GM18505 (cell line): Measurements from ENCODE around the gene PDZD8.

ENCODE experiments used
- ATAC-seq: cut with Tn5 transposase; IDR thresholded peaks from one replicate; pipeline ENCODE4 v1.9.1; 2021; ENCODE audit not compliant: unreplicated experiment
- POLR2A ChIP-seq: IDR thresholded peaks from 4 replicates; pipeline ENCODE4 v1.6.1; 2011; ENCODE audit warnings: borderline replicate concordance; ENCODE audit not compliant: insufficient read depth, insufficient read length; ENCODE audit errors: extremely low read depth

The PDZD8 gene

DNA sequence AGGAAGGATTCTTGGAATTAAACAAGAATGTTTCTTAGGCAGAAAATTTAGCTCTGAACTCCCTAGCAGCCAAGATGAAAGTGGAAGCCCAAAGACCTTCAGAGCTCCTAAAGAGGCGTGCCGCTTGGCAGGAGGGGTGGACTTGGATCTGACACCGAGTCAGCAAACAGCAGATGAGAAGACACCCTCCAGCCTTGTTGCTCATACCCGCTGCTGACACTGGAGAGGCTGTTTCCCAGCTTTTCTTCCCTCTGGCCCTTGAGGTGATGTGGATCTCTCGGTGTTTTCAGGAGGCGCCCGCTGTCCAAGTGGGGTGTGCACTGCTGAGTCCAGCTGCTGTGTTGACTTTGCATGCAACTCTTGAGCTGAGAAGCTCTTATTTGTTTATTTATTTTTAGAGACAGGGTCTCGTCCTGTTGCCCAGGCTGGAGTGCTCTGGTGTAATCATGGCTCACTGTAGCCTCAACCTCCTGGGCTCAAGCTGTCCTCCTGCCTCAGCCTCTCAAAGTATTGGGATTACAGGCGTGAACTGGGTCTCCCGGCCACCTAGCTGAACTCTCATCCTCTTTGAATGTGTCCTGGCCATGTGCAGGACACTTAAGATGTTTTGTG lies 112.8 kb downstream of the PDZD8 start:
- ATAC-seq = no peak
- TF ChIP-seq POLR2A = no peak

DNA sequence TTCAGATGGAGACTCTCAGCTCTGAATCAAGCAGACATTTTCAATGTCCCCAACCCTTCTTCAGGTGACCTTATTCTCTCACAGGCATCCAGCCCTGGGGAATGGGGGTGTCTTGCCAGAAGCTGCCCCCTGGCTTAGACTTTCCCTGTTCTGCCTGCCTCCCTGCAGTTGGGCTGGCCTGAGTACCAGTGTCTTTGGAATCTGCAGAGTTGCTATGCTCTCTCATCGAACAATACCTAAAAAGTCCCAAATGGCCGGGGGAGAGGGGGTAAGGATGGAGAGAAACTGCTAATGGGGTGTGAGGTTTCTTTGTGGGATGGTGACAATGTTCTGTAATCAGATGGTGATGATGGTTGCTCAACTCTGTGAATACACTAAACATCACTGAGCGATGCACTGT lies 113.7 kb downstream of the PDZD8 start:
- ATAC-seq = no peak
- TF ChIP-seq POLR2A = no peak

DNA sequence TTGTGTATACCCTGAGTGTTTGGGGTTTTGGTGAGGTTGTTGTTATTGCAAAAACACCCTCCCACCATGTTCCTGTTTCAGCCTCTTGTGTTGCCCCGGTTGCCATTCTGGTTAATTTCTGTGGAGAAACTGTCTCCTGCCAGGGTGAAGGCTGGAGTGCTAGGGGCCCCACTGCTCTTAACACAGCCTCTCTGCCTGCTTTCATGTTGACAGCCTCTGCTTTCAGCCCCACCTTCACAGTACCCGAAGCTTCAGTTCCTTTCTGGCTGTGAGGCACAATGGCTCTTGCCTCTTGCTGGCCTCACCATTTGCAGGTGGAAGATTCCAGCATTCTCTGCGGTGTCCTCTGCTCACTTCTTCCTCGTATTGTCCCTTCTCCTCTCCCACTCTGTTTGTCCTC lies 115.2 kb downstream of the PDZD8 start:
- no peak for ATAC-seq
- TF ChIP-seq POLR2A = no peak

DNA sequence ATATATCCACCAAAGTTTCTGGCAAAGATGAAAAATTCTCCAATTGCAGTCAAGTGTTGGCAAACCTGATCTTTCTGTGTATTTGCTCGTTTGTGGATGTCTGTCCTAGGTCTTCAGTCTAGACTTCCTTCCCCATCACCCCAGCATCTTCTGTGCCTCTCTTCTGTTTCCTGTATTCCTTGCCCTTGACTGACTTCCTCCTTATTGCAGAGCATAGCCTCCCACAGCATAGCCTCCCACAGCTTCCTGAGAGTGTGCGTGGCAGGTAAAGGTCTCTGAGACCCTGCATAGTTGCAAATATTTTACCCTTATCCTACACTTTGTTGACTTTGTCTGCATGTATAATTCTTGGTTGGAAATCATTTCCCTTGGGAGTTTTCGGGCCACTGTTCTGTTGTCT lies 116.0 kb downstream of the PDZD8 start:
- TF ChIP-seq POLR2A = no peak
- no peak for ATAC-seq

DNA sequence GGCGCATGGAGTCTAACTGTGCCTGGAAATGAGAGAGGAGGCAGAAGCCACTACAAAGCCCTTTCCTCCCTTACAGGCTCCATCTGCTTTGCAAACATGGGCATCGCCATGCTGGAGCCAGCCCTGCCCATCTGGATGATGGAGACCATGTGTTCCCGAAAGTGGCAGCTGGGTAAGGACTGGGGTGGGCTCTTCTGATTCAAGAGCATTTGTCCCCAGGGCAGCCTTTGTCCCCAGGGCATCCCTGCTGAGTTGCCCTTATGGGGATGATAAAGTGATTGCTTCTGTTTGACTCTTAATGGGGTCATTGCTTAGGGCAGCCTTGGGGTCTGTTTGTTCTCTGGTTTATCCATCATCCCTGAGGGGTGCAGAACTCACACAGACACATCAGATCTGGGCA lies 117.5 kb downstream of the PDZD8 start:
- ATAC-seq = no peak
- no peak for TF ChIP-seq POLR2A

DNA sequence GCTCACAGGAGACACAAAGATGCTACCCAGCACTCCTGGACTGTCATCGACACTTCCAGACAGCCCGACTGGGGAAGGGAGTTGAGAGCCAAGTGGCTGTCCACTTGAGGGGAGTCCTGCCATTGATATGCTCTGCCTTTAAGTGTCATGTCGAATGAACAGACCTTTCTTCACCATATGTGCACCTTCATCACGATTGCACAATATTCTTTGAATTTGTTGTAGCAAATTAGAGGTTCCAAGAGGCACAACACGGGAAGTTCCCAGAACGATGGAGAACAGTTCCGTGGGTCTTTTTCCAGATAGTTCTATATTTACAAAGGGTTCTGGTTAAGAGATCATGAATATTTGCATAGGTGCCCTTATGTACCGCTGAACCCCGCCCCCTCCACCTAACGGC lies 118.3 kb downstream of the PDZD8 start:
- TF ChIP-seq POLR2A = no peak

DNA sequence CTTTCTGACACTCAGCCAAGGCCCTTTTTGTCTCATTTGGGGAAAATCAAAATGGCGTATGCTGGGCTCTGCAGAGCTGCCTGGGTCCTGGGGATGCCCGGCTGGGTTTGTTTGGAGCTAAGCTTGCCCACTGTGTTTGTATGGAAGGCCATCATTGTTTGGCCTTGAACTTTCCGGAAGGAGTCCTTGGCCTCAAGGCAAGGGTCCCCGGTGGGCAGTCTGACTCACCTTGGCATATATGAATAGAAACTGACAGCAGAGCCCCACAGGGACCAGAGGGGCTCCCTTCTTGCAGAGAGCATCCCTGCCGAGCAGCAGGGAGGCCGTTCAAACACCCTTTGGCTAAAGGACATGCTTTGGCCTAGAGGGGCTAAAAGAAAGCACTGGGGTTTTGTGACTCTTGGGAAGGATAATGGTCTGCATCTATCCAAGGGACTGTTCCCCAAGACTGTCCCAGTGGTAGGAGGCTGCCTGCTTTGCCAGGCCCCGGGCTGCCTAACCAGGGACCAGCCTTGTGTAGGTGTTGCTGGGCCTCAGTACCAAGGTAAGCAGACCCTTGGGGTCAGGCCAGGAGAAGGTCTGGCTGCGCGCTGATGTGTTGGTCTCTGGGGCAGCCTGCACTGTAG lies 119.3 kb downstream of the PDZD8 start:
- no peak for ATAC-seq

More for the DNA sequence above, 118.3 kb downstream of the PDZD8 start:
- ATAC-seq = no peak

DNA sequence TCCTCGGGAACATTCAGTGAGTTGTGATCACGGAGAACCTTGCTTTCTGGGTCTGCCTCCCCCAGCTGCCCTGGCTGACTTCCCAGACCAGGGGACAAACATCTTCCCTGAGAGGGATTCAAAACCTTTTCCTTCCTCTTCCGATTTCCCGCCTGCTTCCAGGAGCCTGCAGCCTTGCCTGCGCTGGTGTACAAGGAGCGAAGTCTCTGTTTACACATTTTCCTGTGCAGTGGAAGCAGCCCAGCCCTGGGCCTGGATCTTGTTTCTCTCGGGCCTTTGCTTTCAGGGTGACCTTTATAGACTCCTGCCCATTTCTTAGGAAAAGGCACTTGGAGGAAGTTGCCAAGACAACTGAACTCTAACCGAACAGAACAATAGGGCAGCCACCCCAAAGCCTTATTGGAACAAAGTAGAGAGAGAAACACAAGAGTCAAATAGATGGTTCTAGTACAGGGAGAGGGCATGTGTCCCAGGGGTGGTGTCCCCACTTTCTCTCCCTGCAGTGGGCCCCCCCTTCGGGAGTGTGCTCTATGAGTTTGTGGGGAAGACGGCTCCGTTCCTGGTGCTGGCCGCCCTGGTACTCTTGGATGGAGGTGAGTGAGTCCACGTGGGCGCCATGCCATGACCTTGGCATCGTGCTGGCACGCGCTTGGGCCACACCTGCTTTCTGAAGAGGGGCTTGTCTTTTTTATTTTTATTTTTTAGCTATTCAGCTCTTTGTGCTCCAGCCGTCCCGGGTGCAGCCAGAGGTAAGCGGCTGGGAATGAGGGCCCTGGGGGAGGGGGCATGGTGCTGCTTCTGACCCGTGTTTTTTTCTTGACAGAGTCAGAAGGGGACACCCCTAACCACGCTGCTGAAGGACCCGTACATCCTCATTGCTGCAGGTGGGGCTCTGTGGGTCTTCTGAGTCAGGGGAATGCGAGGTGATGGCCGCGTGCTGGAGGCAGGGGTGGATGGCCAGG lies 120.2 kb downstream of the PDZD8 start:
- TF ChIP-seq POLR2A = no peak
- ATAC-seq = no peak

More for the DNA sequence above, 119.3 kb downstream of the PDZD8 start:
- no peak for TF ChIP-seq POLR2A

DNA sequence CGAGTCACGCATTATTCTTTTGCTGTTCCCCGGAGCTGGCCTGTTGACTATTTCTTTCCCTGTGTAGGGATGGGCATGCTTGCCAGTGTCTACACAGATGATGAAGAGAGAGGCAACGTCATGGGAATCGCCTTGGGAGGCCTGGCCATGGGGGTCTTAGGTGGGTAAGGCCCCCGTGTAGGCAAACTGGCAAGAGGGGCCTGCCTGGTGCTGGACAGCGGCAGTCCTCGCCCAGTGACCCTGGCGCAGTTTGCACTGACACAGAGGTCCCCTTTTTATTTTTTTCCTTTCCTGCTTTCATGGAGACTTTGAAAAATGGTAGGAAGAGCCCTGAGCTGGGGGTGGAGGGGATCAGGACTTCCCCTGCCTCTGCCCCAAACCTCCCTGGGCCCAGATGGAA lies 120.9 kb downstream of the PDZD8 start:
- no peak for TF ChIP-seq POLR2A
- no peak for ATAC-seq

DNA sequence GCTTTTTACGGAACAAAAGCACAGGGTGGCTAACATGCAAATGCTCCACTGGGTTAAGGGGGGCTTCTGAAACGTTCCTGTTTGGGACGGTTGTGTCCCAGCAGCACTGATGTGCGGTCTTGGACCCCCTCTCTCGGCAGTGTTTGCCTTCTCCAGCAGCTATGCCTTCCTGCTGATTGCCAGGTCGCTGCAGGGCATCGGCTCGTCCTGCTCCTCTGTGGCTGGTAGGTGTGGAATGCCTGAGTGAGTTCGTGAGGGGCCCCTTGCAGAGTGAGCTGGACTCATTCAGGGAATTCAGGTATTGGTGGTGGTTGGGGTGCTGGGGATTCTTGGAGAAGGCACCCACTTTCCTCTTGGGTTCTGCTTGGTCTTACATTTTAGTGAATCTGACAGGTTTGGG lies 121.3 kb downstream of the PDZD8 start:
- no peak for ATAC-seq
- no peak for TF ChIP-seq POLR2A

DNA sequence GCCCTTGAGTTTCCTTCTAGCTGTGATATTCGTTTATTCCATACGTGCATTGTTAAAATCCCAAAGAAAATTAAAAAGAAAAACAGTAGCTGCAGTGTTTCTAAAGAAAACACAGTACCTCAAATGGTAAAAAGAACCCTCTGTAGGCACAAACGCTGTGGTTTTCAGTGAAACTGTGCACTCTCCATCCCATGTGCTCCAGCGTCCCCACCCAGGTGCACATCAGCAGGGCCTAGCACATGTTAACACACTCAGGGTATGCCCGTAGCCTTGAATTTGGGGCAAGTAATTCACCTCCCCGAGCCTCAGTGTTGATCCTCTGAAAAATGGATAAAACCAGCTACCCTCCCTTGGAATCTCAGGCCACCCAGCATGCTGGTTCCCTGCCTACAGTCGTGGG lies 124.8 kb downstream of the PDZD8 start:
- no peak for TF ChIP-seq POLR2A
- no peak for ATAC-seq

DNA sequence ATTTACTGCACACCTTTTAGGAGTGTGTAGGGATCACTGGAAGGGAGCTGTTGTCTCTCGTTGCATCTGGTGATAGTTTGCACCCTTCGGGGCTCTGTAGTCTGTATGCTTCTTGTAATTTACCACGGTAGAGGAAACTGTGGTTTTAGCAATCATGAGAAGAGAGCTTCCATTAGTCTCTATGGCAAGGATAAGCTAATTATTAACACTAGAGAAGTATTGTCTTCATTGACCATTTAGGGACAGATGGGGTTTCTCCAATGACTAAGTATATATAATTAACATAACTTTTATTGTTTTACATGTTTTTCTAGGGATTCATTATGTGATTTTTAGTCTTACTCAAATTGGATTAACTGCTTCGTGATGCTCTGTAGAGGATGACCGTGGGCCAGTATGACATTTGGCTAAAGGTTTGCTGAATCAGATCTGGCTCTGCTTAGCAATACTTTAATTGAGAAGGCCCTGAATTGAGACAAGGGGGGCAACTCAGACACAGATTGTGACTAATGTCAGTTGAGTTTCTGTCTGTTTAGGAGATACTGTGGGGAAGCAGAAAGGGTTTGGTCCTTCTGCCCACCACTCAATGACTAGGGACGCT lies 125.6 kb downstream of the PDZD8 start:
- TF ChIP-seq POLR2A = no peak
- ATAC-seq = no peak

DNA sequence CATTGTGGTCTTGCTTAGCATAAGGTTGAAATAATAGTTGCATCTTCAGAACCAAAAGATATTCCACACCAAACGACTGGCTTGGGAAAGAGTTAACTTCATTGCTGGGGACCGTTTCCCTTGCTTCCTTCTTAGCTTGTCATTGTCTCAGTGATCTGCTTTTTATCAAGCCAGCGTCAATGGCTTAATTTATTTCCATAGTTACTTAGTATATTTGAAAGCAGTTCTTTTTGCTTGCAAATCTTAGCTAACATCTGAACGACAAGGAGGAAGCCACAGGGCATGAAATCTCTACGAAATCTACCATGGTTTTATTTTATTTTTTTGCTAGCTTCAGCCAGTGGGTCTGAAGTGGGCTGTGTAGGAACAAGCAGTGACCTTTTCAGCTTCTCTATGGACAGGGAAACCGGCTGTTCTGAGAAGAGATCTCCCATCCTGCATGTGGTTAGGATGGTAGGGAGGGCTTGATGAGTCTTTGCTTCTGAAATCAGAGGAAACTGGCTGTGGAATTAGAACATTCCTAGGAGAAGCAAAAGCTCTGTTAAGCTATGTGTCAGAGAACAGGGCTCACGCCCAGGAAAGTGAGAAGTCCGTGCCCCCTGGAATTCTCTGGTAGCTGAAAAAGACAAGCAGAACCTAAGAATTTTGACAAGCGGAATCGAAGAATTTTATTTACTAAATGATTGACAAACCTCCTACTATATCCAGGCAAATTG lies 126.3 kb downstream of the PDZD8 start:
- TF ChIP-seq POLR2A = no peak
- ATAC-seq = no peak
